GM12891 (cell line): Measurements from ENCODE around the gene OR10D3.

ENCODE experiments used
- POLR2A ChIP-seq: IDR thresholded peaks from 2 replicates; pipeline ENCODE4 v1.6.1; 2011; ENCODE audit warnings: low read depth, low read length, control low read depth
- POLR2AphosphoS5 ChIP-seq: IDR thresholded peaks from 2 replicates; pipeline ENCODE4 v1.6.1; 2011; ENCODE audit warnings: low read depth, low read length, control low read depth
- POU2F2 ChIP-seq: IDR thresholded peaks from 2 replicates; pipeline ENCODE4 v1.6.1; 2011; ENCODE audit warnings: low read depth, mild to moderate bottlenecking, control low read depth, low read length, moderate library complexity
- SPI1 ChIP-seq: IDR thresholded peaks from 2 replicates; pipeline ENCODE4 v1.6.1; 2011; ENCODE audit warnings: low read depth, low read length, control low read depth
- TAF1 ChIP-seq: IDR thresholded peaks from 2 replicates; pipeline ENCODE4 v1.6.1; 2011; ENCODE audit warnings: low read depth, low read length, control low read depth

DNA sequence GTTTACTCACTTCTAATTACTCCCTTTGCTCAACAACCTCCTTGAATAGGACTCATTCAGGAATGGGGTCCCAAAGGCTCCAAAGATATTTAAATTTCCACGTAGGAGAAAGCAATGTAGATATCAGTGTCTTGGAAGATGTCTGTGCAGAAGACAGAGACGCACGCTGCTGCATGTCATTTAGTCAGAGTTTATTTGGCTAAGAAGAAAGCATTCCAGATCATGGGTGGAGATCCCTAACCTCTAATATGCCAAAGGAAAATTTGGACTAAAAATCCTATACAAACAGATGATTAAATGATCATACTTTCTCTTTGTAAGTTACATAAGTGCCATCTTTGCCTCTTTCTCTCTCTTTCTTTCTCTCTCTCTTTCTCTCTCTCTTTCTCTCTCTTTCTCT, at the start of gene OR10D3:
- TF ChIP-seq POLR2A (no peak), POU2F2 (no peak), TAF1 (no peak), SPI1 (no peak), POLR2AphosphoS5 (no peak)
